GM12865 (cell line): Measurements from ENCODE around the gene GET3.

ENCODE experiments used
- DNase-seq: peaks from one replicate; pipeline ENCODE4 v3.0.0; 2010; ENCODE audit warnings: low read depth
- H3K4me3 ChIP-seq: 2 replicates; pipeline ENCODE4 v1.5.1; 2011; ENCODE audit warnings: mild to moderate bottlenecking, low read depth, low read length, control low read depth
- CTCF ChIP-seq: IDR thresholded peaks from 2 replicates; pipeline ENCODE4 v1.5.1; 2011; ENCODE audit warnings: low read length, control low read depth, low read depth, inconsistent platforms; ENCODE audit not compliant: insufficient read depth; ENCODE audit errors: missing control alignments

The GET3 gene

GRCh38 chr19:12752056-12752781 is 14.9 kb downstream of the GET3 start:
- DNase-seq, result no peak
- TF ChIP-seq CTCF, result no peak
- H3K4me3 ChIP-seq, result no peak overlapping the region

GRCh38 chr19:12754465-12755196 is 17.3 kb downstream of the GET3 start:
- no peak overlapping the region for H3K4me3 ChIP-seq
- TF ChIP-seq CTCF, result no peak
- DNase-seq, result no peak

DNA sequence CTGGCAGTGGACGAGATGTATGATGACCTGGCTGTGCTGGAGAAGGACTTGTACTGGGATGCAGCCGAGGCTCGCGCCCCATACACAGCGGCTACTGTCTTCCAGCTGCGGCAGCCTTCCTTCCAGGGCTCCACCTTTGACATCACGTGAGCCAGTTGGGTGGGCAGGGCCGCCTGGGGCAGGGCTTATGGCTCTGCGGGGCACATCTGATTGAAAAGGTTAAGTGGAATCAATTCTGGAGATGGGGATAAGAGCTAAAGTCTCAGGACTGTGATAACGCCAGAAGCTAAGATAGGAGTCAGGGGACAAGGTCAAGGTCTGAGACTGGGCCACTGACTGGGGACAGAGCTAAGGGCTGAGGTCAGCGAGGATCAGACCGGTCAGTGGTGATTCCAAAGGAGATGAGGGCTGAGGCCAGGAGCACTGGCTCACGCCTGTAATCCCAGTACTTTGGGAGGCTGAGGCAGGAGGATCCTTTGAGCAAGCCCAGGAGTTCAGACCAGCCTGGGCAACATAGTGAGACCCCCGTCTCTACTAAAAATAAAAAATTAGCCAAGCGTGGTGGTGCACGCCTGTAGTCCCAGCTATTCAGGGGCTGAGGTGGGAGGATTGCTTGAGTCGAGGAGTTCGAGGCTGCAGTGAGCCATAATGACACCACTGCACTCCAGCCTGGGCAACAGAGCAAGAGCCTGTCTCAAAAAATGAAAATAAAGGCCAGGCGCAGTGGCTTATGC is 19.0 kb downstream of the GET3 start:
- H3K4me3 ChIP-seq, result no peak overlapping the region
- TF ChIP-seq CTCF, result no peak
- no peak for DNase-seq

DNA sequence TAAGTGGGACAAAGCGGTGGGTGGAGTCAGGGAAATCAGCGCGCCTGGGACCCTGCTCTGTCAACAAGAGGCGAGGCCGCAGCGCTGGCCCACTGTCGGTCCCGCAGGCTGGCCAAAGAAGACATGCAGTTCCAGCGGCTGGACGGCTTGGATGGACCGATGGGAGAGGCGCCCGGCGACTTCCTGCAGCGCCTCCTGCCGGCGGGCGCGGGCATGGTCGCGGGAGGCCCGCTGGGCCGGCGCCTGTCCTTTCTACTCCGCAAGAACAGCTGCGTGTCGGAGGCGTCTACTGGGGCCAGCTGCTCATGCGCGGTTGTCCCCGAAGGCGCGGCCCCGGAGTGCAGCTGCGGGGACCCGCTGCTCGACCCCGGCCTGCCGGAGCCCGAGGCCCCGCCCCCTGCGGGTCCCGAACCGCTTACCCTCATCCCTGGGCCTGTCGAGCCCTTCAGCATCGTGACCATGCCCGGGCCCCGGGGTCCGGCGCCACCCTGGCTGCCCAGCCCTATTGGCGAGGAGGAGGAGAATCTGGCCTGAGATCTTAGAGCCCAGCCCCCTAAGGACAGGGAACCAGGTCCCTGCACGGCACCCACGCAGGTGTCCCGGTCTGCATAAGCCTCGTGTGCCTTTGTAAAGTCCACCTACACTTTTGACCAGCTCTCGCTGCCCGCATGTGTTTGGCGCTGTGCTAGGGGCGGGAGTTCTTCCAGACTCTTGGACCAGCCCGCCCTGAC is 20.4 kb downstream of the GET3 start:
- TF ChIP-seq CTCF, result peak; percentile 89
- peak; percentile 74 for DNase-seq
- no peak overlapping the region for H3K4me3 ChIP-seq

DNA sequence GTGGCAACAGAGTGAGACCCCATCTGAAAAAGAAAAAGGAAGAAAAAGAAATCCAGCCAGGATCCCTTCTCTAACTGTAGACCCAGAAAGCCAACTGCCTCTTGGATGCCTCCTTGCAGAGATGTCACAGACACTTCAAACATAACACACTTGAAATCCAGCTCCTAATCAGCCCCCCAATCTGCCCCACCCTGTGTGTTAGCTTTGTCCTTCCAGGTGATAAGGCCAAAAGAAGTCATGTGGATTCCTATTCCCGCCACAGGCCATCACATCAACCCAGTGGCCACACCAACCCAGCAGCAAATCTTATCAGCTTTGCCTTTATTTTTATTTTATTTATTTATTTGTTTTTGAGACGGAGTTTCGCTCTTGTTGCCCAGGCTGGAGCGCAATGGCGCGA is 22.4 kb downstream of the GET3 start:
- no peak for TF ChIP-seq CTCF
- H3K4me3 ChIP-seq, result no peak overlapping the region
- no peak for DNase-seq

DNA sequence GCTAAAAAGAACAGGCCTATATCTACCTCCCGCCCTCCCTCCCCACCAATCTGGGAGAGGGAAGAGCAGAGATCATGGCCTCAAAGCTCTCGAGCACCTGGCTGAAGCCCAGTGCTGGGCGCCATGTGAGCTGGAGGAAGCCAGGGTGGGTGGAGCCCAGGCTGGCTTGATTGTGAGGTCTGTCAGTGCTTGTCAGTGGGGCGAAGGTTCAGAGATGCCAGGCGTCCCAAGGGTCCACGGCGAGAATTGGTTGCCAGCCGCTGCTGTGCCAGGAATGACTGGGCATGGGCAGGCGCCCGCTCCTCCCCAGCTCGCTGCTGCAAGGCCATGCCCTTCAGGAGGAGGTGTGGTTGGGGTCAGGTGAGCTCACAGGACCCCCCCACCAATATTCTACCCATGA is 25.8 kb downstream of the GET3 start:
- DNase-seq, result no peak
- no peak for TF ChIP-seq CTCF
- H3K4me3 ChIP-seq, result no peak overlapping the region
